Fibroblast of lung (primary cell): Measurements from ENCODE around the gene SLC25A18. TPM values are rescaled to one million over a fixed set of nuclear protein-coding genes. Genes with fewer than 3 reads are reported as not detected.

Experiments used
- DNase-seq, 2 donors: peaks; one replicate each; pipeline versions ENCODE4 v3.0.0 to v3.0.0-alpha.2; 2010; ENCODE audit warnings: low read depth in 2 of 2
- H2AFZ ChIP-seq: 2 replicates; pipeline ENCODE4 v1.5.1; 2012; ENCODE audit warnings: low read length, control low read depth, inconsistent platforms
- H3K27ac ChIP-seq: 2 replicates; pipeline ENCODE4 v1.5.1; 2011; ENCODE audit warnings: low read length, control low read depth; ENCODE audit not compliant: insufficient read depth
- H3K27me3 ChIP-seq: 2 replicates; pipeline ENCODE4 v1.5.1; 2011; ENCODE audit warnings: mild to moderate bottlenecking, low read length; ENCODE audit not compliant: control insufficient read depth, insufficient read depth
- H3K36me3 ChIP-seq: 2 replicates; pipeline ENCODE4 v1.5.1; 2011; ENCODE audit warnings: low read length; ENCODE audit not compliant: control insufficient read depth, insufficient read depth
- H3K4me1 ChIP-seq: 2 replicates; pipeline ENCODE4 v1.5.1; 2011; ENCODE audit warnings: low read length; ENCODE audit not compliant: control insufficient read depth, insufficient read depth; ENCODE audit errors: extremely low read depth
- H3K4me2 ChIP-seq: 2 replicates; pipeline ENCODE4 v1.5.1; 2011; ENCODE audit warnings: low read length, control low read depth; ENCODE audit not compliant: insufficient read depth; ENCODE audit errors: extremely low read depth
- H3K4me3 ChIP-seq, 4 experiments: fragments of 200-600 bp in 1 of 4; sonication (generic) in 1 of 4; replicated peaks in 1 of 4; 2 replicates each; pipeline ENCODE4 v1.5.1; 2011 to 2016; ENCODE audit warnings: low read length in 4 of 4, low read depth in 3 of 4, mild to moderate bottlenecking in 3 of 4, control low read depth in 2 of 4, inconsistent platforms in 1 of 4, mixed read lengths in 1 of 4; ENCODE audit not compliant: insufficient read depth in 1 of 4; ENCODE audit errors: control extremely low read depth in 1 of 4
- H3K79me2 ChIP-seq: 2 replicates; pipeline ENCODE4 v1.5.1; 2012; ENCODE audit warnings: mild to moderate bottlenecking, low read length, inconsistent platforms; ENCODE audit not compliant: control insufficient read depth, insufficient read depth
- H3K9ac ChIP-seq: 2 replicates; pipeline ENCODE4 v1.5.1; 2011; ENCODE audit warnings: mild to moderate bottlenecking, low read length, control low read depth; ENCODE audit not compliant: insufficient read depth
- H3K9me3 ChIP-seq: 2 replicates; pipeline ENCODE4 v1.5.1; 2012; ENCODE audit warnings: low read depth, low read length; ENCODE audit not compliant: control insufficient read depth, insufficient read depth
- H4K20me1 ChIP-seq: 2 replicates; pipeline ENCODE4 v1.5.1; 2011; ENCODE audit warnings: low read length; ENCODE audit not compliant: control insufficient read depth, insufficient read depth; ENCODE audit errors: extremely low read depth
- CTCF ChIP-seq, 2 donors: IDR thresholded peaks in 1 of 2; conservative IDR thresholded peaks in 1 of 2; 1 replicate in 1 of 2; 2 replicates in 1 of 2; pipeline ENCODE4 v1.5.1; 2011 to 2012; ENCODE audit warnings: low read length in 2 of 2, control low read depth in 1 of 2, inconsistent platforms in 1 of 2, low read depth in 1 of 2, mild to moderate bottlenecking in 1 of 2
- EZH2 ChIP-seq: IDR thresholded peaks from 2 replicates; pipeline ENCODE4 v1.5.1; 2012; ENCODE audit warnings: low read length, control low read depth, mild to moderate bottlenecking; ENCODE audit errors: missing control alignments
- polyA plus RNA-seq, 2 donors: library from polyadenylated mRNA; depleted of rRNA in 1 of 2; stranded (reverse) in 1 of 2; unstranded in 1 of 2; fragments of >200 nt; gene quantifications; 2 replicates each; pipeline ENCODE4 v1.2.1, GENCODE V29; 2011 to 2012; ENCODE audit warnings: missing spikeins in 1 of 2
- total RNA-seq: library from RNA; depleted of rRNA; stranded (reverse); fragments of >200 nt; gene quantifications from 2 replicates; pipeline ENCODE4 v1.2.1, GENCODE V29; 2014

SLC25A18 gene
- total and polyA plus RNA-seq, 2 donors (not counting 1 experiment from before 2014, with no cell fraction given): 0.26 TPM; not detected in 1

DNA sequence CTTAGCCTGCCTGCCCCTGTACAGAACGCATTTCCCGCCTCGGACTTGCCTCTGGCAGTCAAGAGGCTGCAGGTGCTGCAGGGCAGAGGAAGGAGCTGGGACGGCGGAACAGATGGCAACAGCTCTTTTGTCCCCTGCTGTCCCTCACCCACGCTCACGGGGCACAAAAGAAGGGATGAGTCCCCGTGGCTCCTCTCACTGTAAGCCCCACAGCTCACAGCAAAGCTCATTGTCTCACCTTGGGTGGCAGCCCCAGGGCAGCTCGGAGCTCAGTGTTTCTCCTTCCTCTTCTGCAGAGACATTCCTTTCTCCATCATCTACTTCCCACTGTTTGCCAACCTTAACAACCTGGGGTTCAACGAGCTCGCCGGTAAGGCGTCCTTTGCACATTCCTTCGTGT, 24.3 kb downstream of the SLC25A18 start:
- H4K20me1 ChIP-seq: no peaks in the 10 kb centered on the region
- H2AFZ ChIP-seq: no peak overlapping the region
- no peak overlapping the region for H3K4me2 ChIP-seq
- no peak for DNase-seq
- H3K79me2 ChIP-seq: no peaks in the 10 kb centered on the region
- TF ChIP-seq EZH2 (no peak), CTCF (conservative IDR thresholded peaks at IDR 0.05 in 1 of 2, IDR thresholded peaks at IDR 0.05 in 1 of 2; ENCODE audit: low read depth in 1 of 2, low read length in 2 of 2) (no peak)
- no peak overlapping the region for H3K27ac ChIP-seq
- peaks cover 8% of the 10 kb centered on the region for H3K36me3 ChIP-seq
- no peak overlapping the region for H3K4me3 ChIP-seq
- H3K9ac ChIP-seq: no peak overlapping the region
- no peaks in the 10 kb centered on the region for H3K4me1 ChIP-seq
- no peaks in the 10 kb centered on the region for H3K27me3 ChIP-seq
- H3K9me3 ChIP-seq: no peaks in the 10 kb centered on the region

DNA sequence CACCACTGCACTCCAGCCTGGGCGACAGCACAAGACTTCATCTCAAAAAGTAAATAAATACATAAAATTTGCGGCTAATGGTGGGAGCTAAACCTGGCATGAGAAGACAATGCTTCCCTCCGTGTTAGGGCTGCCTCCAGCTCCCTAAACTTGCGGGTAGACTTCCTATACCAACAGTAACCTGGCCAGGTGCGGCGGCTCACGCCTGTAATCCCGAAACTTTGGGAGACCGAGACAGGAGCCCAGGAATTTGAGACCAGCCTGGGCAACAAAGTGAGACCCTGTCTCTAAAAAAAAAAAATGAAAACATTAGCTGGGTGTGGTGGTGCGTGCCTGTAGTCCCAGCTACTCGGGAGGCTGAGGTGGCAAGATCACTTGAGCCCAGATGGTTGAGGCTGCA, 25.3 kb downstream of the SLC25A18 start:
- no peak overlapping the region for H2AFZ ChIP-seq
- TF ChIP-seq EZH2 (no peak), CTCF (conservative IDR thresholded peaks at IDR 0.05 in 1 of 2, IDR thresholded peaks at IDR 0.05 in 1 of 2; ENCODE audit: low read depth in 1 of 2, low read length in 2 of 2) (no peak)
- no peaks in the 10 kb centered on the region for H4K20me1 ChIP-seq
- H3K9me3 ChIP-seq: no peaks in the 10 kb centered on the region
- H3K4me1 ChIP-seq: no peaks in the 10 kb centered on the region
- no peaks in the 10 kb centered on the region for H3K79me2 ChIP-seq
- H3K36me3 ChIP-seq: peaks cover 8% of the 10 kb centered on the region
- H3K4me3 ChIP-seq: no peak overlapping the region
- no peaks in the 10 kb centered on the region for H3K27me3 ChIP-seq
- no peak overlapping the region for H3K9ac ChIP-seq
- no peak overlapping the region for H3K27ac ChIP-seq
- DNase-seq: no peak
- H3K4me2 ChIP-seq: no peak overlapping the region

GRCh38 chr22:17589810-17590375, 26.6 kb downstream of the SLC25A18 start:
- DNase-seq: no peak
- H3K79me2 ChIP-seq: no peaks in the 10 kb centered on the region
- H3K27ac ChIP-seq: no peak overlapping the region

More at GRCh38 chr22:17589810-17590375, 26.6 kb downstream of the SLC25A18 start:
- TF ChIP-seq EZH2 (no peak), CTCF (conservative IDR thresholded peaks at IDR 0.05 in 1 of 2, IDR thresholded peaks at IDR 0.05 in 1 of 2; ENCODE audit: low read depth in 1 of 2, low read length in 2 of 2) (no peak)
- H3K4me1 ChIP-seq: no peaks in the 10 kb centered on the region
- no peak overlapping the region for H3K9ac ChIP-seq
- H3K4me3 ChIP-seq: no peak overlapping the region
- no peaks in the 10 kb centered on the region for H4K20me1 ChIP-seq
- peaks cover 10% of the 10 kb centered on the region for H3K36me3 ChIP-seq
- no peak overlapping the region for H2AFZ ChIP-seq
- H3K27me3 ChIP-seq: no peaks in the 10 kb centered on the region
- H3K4me2 ChIP-seq: no peak overlapping the region
- H3K9me3 ChIP-seq: no peaks in the 10 kb centered on the region
